ENCODE data around the gene TMPRSS3. TPM values are rescaled to one million over a fixed set of nuclear protein-coding genes. Genes with fewer than 3 reads are reported as not detected.

The TMPRSS3 gene
- total RNA-seq, 1 experiment from 2014 or later, result 10.3 TPM

DNA sequence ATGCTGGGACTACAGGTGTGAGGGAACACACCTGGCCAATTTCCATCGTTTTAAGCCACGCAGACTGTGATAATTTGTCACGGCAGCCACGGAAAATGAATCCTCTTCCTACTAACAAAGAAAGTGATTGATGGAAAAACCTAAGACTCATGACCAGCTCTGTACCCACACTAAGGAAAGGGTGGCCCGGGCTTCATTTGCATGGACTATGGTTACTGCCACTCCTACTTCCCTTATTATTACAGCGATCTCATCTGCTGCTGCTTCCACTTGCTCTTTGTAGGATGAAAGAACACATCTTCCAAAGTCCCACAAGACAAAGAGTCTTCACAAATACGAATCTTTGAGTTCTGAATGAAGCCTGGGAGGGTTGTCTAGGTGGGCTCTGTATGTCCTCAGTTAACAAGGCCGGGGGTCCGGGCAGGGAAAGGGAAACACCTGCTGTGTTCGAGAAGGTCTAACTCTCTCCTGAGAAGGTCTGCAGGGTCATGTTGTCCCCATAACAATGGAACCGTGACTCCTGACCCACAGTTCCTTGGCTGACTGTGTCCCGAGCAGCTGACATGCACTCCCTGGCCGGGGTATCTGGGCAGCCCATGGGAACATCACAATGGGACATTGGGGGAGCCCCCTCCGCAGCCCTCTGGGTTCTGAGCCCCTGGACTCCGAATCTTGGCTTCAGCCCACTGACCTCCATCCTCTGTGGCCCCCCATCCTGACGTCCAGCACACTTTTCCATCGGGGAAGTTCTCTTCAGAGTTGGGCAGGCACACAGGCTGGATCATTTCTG, 16.2 kb downstream of the TMPRSS3 start:
- Mint-ChIP-seq H3K9me3 (ENCODE audit: low read depth, unreplicated experiment) (no peaks in the 10 kb centered on the region), H3K27me3 (ENCODE audit: unreplicated experiment) (no peaks in the 10 kb centered on the region), H3K4me1 (ENCODE audit: low read depth, unreplicated experiment) (peaks cover 7% of the 10 kb centered on the region), H3K27ac (ENCODE audit: unreplicated experiment) (no peak overlapping the region), H3K36me3 (ENCODE audit: insufficient read depth, unreplicated experiment) (no peaks in the 10 kb centered on the region), H3K4me3 (ENCODE audit: low read depth, unreplicated experiment) (no peak overlapping the region)
- intact Hi-C loops (cut with micrococcal nuclease; ENCODE audit: unreplicated experiment), result loop anchor here (10.0 kb wide), 1 partner anchor 55 kb away; no protein-coding TSS in a partner anchor
- TF ChIP-seq, protein P1, sequence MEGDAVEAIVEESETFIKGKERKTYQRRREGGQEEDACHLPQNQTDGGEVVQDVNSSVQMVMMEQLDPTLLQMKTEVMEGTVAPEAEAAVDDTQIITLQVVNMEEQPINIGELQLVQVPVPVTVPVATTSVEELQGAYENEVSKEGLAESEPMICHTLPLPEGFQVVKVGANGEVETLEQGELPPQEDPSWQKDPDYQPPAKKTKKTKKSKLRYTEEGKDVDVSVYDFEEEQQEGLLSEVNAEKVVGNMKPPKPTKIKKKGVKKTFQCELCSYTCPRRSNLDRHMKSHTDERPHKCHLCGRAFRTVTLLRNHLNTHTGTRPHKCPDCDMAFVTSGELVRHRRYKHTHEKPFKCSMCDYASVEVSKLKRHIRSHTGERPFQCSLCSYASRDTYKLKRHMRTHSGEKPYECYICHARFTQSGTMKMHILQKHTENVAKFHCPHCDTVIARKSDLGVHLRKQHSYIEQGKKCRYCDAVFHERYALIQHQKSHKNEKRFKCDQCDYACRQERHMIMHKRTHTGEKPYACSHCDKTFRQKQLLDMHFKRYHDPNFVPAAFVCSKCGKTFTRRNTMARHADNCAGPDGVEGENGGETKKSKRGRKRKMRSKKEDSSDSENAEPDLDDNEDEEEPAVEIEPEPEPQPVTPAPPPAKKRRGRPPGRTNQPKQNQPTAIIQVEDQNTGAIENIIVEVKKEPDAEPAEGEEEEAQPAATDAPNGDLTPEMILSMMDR (IDR thresholded peaks at IDR 0.05; ENCODE audit: unreplicated experiment), result no peak
- no peak for DNase-seq
- BruUV-seq (replicated peaks), result no TSS peak
- CTCF ChIA-PET, result no interaction called here

DNA sequence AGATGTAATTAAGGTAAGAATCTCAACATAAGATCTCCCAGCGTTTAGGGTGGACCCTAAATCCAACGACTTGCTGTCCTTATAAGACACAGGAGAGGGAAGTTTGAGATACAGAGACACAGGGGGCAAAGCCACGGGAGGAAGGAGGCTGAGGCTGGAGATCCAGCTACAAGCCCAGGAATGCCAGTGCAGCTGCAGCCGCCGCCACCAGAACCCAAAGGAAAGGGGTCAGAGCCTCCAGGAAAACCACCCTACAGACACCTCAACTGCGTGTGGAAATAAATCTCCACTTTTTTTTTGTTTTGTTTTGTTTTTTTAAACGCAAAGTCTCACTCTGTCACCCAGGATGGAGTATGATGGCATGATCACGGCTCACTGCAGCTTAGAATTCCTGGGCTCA, 17.4 kb downstream of the TMPRSS3 start:
- Mint-ChIP-seq H3K4me1 (ENCODE audit: low read depth, unreplicated experiment) (peaks cover 7% of the 10 kb centered on the region), H3K27me3 (ENCODE audit: unreplicated experiment) (no peaks in the 10 kb centered on the region), H3K27ac (ENCODE audit: unreplicated experiment) (no peak overlapping the region), H3K4me3 (ENCODE audit: low read depth, unreplicated experiment) (no peak overlapping the region), H3K9me3 (ENCODE audit: low read depth, unreplicated experiment) (no peaks in the 10 kb centered on the region), H3K36me3 (ENCODE audit: insufficient read depth, unreplicated experiment) (no peaks in the 10 kb centered on the region)
- intact Hi-C loops (cut with micrococcal nuclease; ENCODE audit: unreplicated experiment), result no loop called here
- TF ChIP-seq, protein P1 (IDR thresholded peaks at IDR 0.05; ENCODE audit: unreplicated experiment), result no peak
- no TSS peak for BruUV-seq (replicated peaks)
- no peak for DNase-seq
- CTCF ChIA-PET, result no interaction called here

DNA sequence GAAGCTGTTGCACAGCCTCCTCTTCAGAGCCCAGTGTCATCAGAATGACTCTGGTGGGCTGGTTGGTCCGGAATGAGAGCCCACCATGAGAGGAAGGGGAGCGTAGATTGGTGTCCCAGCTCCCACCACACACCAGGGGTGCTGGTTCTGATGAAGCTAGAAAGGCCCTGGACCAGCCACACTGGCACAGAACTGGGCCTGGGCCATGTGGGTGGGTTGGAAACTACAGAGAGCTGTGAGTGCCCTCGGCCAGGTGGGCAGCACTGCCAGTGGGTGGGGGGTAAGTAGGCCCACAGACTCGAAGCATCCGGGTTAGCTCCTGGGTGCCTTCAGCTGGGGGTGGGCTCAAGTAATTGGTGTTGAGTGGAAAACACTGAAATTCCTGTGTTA, 17.9 kb downstream of the TMPRSS3 start:
- TF ChIP-seq, protein P1 (IDR thresholded peaks at IDR 0.05; ENCODE audit: unreplicated experiment), result no peak
- intact Hi-C loops (cut with micrococcal nuclease; ENCODE audit: unreplicated experiment), result no loop called here
- no peaks in the 10 kb centered on the region for H3K9me3 Mint-ChIP-seq (ENCODE audit: low read depth, unreplicated experiment)

DNA sequence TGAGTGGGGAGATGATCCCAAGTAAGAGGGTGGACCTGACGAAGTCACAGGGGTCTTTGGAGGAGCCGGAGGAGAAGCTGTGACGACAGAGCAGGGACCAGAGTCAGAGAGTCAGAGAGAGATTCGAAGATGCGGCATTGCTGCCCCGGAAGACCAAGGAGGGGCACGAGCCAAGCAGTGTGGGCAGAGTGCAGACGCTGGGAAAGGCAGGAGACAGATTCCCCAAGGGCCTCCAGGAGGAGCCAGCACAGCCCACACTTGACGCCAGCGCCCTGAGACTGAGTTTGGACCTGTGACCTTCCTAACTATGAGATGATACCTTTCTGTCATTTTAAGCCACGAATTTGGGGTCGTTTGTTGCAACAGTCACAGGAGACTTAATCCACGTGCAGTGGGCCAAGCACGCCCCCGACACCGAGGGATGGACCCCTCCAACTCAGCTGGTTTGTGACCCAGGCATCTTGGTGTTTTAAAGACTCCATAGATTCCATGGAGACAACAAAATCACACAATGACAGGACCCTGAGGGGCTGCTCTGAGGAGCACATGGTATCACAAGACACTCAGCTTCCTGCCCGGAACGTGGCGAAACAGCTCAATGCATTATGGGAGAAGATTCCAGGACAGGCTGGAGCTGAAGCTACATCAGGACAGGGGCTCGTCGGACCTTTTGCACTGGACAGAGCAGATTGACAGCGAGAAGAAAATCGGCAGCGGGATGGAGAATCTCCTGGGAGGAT, 18.5 kb downstream of the TMPRSS3 start:
- Mint-ChIP-seq H3K4me3 (ENCODE audit: low read depth, unreplicated experiment) (no peak overlapping the region), H3K27ac (ENCODE audit: unreplicated experiment) (no peak overlapping the region), H3K9me3 (ENCODE audit: low read depth, unreplicated experiment) (no peaks in the 10 kb centered on the region), H3K27me3 (ENCODE audit: unreplicated experiment) (no peaks in the 10 kb centered on the region), H3K36me3 (ENCODE audit: insufficient read depth, unreplicated experiment) (no peaks in the 10 kb centered on the region), H3K4me1 (ENCODE audit: low read depth, unreplicated experiment) (peaks cover 7% of the 10 kb centered on the region)
- DNase-seq, result no peak
- intact Hi-C loops (cut with micrococcal nuclease; ENCODE audit: unreplicated experiment), result no loop called here
- CTCF ChIA-PET, result no interaction called here
- BruUV-seq (replicated peaks), result no TSS peak
- TF ChIP-seq, protein P1 (IDR thresholded peaks at IDR 0.05; ENCODE audit: unreplicated experiment), result no peak

More for the DNA sequence above, 17.9 kb downstream of the TMPRSS3 start:
- DNase-seq, result no peak
- CTCF ChIA-PET, result no interaction called here
- no TSS peak for BruUV-seq (replicated peaks)
- Mint-ChIP-seq H3K27me3 (ENCODE audit: unreplicated experiment) (no peaks in the 10 kb centered on the region), H3K4me1 (ENCODE audit: low read depth, unreplicated experiment) (peaks cover 7% of the 10 kb centered on the region), H3K4me3 (ENCODE audit: low read depth, unreplicated experiment) (no peak overlapping the region), H3K27ac (ENCODE audit: unreplicated experiment) (no peak overlapping the region), H3K36me3 (ENCODE audit: insufficient read depth, unreplicated experiment) (no peaks in the 10 kb centered on the region)

Data from Calu3 (cell line).